Measurements from ENCODE around the gene TMEM8B. TPM values are rescaled to one million over a fixed set of nuclear protein-coding genes. Genes with fewer than 3 reads are reported as not detected.

Gene TMEM8B
- total RNA-seq, 1 donor = 2.0 TPM

- Histone ChIP-seq H3K27me3 (ENCODE audit: insufficient read depth, low read length) (peaks cover 3% of the 10 kb centered on the region), H3K4me3 (ENCODE audit: low read length) (no peak overlapping the region), H3K4me1 (ENCODE audit: insufficient read depth, low read length) (peaks cover 22% of the 10 kb centered on the region), H3K9me3 (ENCODE audit: low read depth, low read length) (no peaks in the 10 kb centered on the region)
Observed at GRCh38 chr9:35826071-35826701, 2.8 kb upstream of the TMEM8B start.

DNA sequence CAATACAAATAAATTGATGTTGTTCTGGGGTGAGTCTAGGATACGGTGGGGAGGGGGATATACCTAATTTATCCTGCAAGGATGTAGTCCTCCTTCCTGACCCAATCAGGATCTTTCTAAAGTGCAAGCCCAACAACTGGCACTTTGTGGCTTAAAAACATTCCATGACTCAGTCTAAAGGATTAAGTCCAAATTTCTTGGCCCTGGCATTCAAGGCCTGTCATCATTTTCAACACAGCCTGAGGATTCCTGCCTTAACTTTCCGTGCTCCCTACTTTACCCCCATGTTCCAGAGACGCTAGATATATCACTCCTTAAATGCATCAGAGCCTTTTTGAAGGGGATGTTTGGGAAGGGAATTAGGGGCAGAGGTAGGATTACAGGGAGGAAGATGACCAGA lies 1.5 kb upstream of the TMEM8B start:
- peaks cover 29% of the 10 kb centered on the region for H3K4me1 ChIP-seq (ENCODE audit: insufficient read depth, low read length)
- H3K27me3 ChIP-seq (ENCODE audit: insufficient read depth, low read length) = peaks cover 3% of the 10 kb centered on the region
- H3K9me3 ChIP-seq (ENCODE audit: low read depth, low read length) = no peaks in the 10 kb centered on the region

DNA sequence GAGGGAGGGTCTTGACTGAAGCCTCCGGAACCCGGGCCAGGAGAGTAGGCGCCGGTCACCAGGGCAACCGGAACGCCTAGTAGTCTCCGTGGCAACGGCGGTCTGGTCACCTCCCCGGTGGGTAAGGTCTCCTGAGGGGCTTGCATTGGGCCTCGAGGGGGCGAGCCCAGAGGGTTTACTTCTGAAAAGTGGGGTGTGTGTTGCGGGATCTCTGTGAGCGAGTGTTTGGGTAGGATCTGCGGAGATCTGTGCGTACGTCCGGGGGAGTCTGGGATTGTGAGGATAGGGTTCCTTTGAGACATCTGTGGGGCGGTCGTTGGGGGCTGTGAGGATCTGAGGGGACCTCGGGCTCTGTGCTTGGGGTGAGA lies 328 bp upstream of the TMEM8B start, which contains the start of gene FAM221B:
FAM221B (minus strand) TSS at position 17 of the 368 bp plus-strand sequence. CDS start 2,571 bp downstream, outside the sequence.
- H3K27me3 ChIP-seq (ENCODE audit: insufficient read depth, low read length) = peaks cover 3% of the 10 kb centered on the region
- H3K4me1 ChIP-seq (ENCODE audit: insufficient read depth, low read length) = peaks cover 42% of the 10 kb centered on the region
- H3K4me3 ChIP-seq (ENCODE audit: low read length) = peak within 1 kb of the TSS; percentile 41
- no peaks in the 10 kb centered on the region for H3K9me3 ChIP-seq (ENCODE audit: low read depth, low read length)

More for the DNA sequence above, 1.5 kb upstream of the TMEM8B start:
- H3K4me3 ChIP-seq (ENCODE audit: low read length) = no peak overlapping the region

- Histone ChIP-seq H3K4me1 (ENCODE audit: insufficient read depth, low read length) (peaks cover 52% of the 10 kb centered on the region), H3K27me3 (ENCODE audit: insufficient read depth, low read length) (peaks cover 3% of the 10 kb centered on the region), H3K9me3 (ENCODE audit: low read depth, low read length) (no peaks in the 10 kb centered on the region), H3K4me3 (ENCODE audit: low read length) (no peak overlapping the region)
Observed at GRCh38 chr9:35829764-35830096, 702 bp downstream of the TMEM8B start.

DNA sequence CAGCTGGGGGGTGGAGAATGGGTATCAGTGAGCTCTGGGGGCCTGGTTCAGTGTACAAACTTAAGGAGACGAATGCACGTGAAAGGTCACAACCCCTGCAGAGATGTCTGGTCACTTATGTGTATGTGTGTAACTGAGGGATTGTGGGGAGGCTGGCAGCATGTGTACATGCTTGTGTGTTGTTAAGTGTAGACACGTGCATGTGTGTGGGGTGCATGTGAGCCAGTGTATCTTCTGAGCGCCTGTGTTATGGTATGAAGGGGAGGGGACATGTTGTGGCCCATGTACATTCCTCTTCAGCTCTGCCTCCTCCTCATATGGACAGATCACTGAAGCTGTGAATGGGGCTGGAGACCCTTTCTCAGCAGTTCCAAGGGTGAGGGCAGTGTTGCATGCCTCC lies 2.0 kb downstream of the TMEM8B start:
- Histone ChIP-seq H3K4me1 (ENCODE audit: insufficient read depth, low read length) (peaks cover 65% of the 10 kb centered on the region), H3K4me3 (ENCODE audit: low read length) (no peak overlapping the region), H3K27me3 (ENCODE audit: insufficient read depth, low read length) (peaks cover 3% of the 10 kb centered on the region), H3K9me3 (ENCODE audit: low read depth, low read length) (no peaks in the 10 kb centered on the region)

DNA sequence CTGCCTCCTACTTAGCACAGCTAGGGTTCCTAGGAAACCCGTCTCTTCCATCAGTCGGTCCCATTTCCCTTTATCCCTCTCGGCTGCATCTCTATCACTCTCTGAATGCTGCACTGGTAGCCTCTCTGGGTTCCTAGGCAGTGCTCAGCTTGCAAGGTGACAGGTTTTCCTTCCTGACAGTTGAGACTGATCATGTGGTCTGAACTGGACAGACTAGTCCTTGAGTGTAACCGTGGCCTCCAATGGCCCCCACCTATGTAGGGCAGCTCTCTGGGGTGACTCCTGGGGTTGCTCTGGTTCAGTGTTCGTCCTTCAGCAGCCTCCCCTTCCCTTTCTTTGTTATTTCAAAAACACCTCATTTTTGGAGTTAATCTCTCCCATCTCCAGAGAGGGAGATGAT lies 3.8 kb downstream of the TMEM8B start:
- Histone ChIP-seq H3K4me1 (ENCODE audit: insufficient read depth, low read length) (peaks cover 66% of the 10 kb centered on the region), H3K4me3 (ENCODE audit: low read length) (no peak overlapping the region)

DNA sequence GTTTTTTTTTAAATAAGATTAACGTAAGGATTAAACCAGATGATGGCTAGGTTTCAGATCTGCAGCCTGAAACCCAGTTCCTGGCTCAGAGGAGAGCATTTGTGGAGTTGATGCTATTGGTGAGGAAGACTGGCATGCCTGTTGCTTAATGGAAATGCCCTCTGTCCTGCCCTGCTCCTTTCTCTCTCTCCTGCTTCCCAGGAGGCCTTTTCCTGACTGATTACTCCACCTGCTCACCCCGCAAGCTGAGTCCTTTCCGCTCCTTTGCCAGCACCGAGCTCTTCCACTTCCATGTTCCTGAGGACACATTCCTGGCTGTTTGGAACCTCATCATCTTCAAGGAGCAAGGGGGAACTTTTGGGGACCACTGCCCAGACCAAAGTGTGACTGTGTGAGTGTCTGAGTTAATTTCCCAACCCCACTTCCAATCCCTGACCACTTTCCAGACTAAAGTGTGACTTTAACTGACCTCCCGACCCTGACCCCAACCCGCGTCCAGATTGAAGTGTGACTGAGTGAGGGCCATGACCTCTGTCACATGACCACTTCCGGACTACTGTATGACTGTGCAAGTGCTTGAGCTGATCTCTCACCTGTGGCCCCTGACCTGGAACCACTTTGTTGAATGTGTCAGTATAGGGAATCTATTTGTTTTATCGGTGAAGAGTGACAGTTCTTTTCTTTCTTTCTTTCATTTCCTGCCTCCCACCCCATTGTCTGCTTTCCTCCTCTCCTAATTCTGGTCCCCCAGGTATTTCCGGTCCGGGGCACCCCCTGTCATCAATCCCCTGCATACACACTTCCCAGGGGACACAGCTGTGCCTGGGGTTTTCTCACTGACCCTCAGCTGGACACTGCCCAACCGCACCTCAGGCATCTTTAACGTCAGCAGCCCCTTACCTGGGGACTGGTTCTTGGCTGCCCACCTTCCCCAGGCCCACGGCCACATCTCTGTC lies 5.5 kb downstream of the TMEM8B start:
- Histone ChIP-seq H3K4me1 (ENCODE audit: insufficient read depth, low read length) (peaks cover 58% of the 10 kb centered on the region), H3K4me3 (ENCODE audit: low read length) (no peak overlapping the region), H3K27me3 (ENCODE audit: insufficient read depth, low read length) (peaks cover 3% of the 10 kb centered on the region), H3K9me3 (ENCODE audit: low read depth, low read length) (no peaks in the 10 kb centered on the region)

More for the DNA sequence above, 3.8 kb downstream of the TMEM8B start:
- no peaks in the 10 kb centered on the region for H3K27me3 ChIP-seq (ENCODE audit: insufficient read depth, low read length)
- no peaks in the 10 kb centered on the region for H3K9me3 ChIP-seq (ENCODE audit: low read depth, low read length)

DNA sequence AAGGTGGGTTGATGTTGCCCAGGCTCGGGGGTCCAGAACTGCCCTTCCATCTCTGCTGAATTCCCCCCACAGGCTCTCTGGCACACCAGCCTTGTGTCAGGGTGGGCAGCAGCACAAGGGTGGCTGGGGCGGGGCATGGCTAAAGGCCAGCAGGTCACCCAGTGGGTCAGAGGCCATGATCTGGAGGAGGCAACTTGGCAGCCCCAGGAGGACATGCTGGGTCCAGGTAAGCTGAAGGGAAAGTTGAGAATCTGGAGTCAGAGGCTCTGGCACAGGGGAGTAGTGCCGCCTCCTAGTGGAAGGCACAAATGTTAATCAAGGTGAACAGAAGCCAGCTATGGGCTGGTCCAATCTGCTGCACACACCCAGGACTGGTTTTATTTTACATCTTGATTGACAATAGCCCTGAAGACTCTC lies 6.2 kb downstream of the TMEM8B start:
- H3K27me3 ChIP-seq (ENCODE audit: insufficient read depth, low read length) = peaks cover 3% of the 10 kb centered on the region
- H3K4me3 ChIP-seq (ENCODE audit: low read length) = no peak overlapping the region
- H3K4me1 ChIP-seq (ENCODE audit: insufficient read depth, low read length) = peaks cover 58% of the 10 kb centered on the region
- no peaks in the 10 kb centered on the region for H3K9me3 ChIP-seq (ENCODE audit: low read depth, low read length)

DNA sequence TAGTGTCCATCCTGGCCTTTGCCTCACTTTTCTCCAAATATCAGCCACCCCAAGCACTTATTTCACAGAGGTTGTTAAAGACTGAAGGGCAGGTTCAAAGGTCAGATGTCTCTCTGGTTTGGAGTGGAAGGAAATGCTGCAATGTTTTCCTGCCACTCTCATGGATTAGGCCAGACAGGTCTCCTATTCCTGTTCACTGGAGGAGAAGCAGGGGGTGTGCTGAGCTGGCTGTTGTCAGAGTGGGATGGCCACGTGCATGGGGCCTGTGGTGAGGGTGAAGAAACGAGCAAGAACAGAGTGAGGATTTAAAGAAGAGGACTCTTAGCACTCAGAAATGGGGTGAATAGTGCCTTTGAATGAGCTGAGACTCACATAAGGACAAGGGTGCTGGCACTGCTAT lies 6.7 kb downstream of the TMEM8B start:
- Histone ChIP-seq H3K27me3 (ENCODE audit: insufficient read depth, low read length) (peaks cover 3% of the 10 kb centered on the region), H3K9me3 (ENCODE audit: low read depth, low read length) (no peaks in the 10 kb centered on the region), H3K4me1 (ENCODE audit: insufficient read depth, low read length) (peaks cover 59% of the 10 kb centered on the region), H3K4me3 (ENCODE audit: low read length) (no peak overlapping the region)

DNA sequence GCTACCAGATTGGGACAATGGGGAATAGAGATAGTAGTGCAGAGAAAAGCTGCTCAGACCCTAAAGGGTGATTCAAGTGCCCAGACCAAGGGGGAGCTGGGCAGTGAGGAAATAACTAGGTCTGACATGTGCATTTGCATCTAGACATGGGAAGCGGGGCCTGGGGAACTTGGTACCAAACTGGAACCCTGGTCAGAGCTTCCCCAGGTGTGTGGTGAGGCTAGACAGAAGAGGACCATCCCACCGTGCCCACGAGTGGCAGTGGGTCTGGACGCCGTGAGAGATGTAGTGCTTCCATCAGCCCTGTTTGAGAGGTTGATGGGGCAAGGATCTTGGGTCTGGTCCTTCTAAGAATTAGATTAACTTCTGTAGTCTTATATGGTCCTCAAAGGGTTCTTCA lies 7.6 kb downstream of the TMEM8B start:
- Histone ChIP-seq H3K4me3 (ENCODE audit: low read length) (no peak overlapping the region), H3K9me3 (ENCODE audit: low read depth, low read length) (no peaks in the 10 kb centered on the region), H3K27me3 (ENCODE audit: insufficient read depth, low read length) (peaks cover 3% of the 10 kb centered on the region), H3K4me1 (ENCODE audit: insufficient read depth, low read length) (peaks cover 52% of the 10 kb centered on the region)

DNA sequence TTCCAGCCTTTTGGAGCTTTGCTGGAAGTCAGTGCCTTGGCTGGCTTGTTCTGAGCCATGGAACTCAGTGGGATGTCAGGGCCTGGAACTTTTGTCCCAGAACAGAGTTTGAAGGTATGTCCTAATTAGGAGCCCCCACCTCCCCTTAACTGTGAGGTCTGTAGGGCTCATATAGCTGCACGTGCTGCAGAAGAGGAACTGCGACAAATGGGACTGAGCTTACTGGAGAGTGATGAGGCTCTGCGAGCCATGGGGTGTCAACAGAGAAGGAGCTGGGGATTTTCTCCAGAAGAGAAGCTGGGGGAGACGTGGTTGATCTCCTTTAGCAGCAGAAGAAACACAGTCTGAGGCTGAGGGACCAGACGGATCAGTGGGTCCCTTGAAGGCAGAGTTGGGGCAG lies 10.9 kb downstream of the TMEM8B start:
- peaks cover 3% of the 10 kb centered on the region for H3K27me3 ChIP-seq (ENCODE audit: insufficient read depth, low read length)
- no peaks in the 10 kb centered on the region for H3K9me3 ChIP-seq (ENCODE audit: low read depth, low read length)
- peaks cover 58% of the 10 kb centered on the region for H3K4me1 ChIP-seq (ENCODE audit: insufficient read depth, low read length)
- no peak overlapping the region for H3K4me3 ChIP-seq (ENCODE audit: low read length)

DNA sequence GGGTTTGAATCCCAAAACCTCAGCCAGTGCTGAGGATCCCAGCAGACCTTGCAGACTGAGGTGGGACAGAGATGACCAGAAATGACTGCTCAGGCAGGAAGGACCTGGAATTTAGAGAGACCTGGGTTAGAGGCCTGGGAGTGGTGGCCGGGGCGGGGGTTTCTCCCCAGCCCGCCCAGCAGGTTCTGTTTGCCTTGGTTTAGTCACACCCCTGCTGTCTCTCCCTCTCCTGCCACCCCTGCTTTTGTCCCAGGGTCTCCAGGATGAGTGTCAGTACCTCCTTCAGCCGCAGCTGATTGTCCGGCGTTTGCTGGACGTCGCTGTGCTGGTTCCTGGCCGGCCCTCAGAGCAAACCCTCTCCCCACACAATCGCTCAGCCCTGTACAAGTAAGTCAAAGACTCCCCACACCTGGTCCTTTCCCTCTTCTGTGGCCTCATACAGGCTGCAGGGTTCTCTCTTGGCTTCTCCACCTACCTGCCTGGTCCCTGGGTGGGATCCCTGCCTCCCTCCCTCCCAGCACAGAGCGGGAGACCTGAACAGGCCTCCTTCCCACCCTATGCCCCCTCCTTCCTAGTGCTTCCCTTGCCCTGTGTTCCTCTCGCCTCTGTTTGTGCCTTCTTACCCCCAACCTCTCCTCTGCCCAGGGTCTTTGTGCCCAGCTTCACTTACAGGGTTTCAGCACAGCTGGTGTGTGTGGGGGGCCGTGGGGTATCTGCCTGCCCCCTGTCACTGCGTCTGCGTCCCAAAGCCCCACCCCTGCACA lies 12.0 kb downstream of the TMEM8B start:
- Histone ChIP-seq H3K4me3 (ENCODE audit: low read length) (no peak overlapping the region), H3K9me3 (ENCODE audit: low read depth, low read length) (no peaks in the 10 kb centered on the region), H3K4me1 (ENCODE audit: insufficient read depth, low read length) (peaks cover 58% of the 10 kb centered on the region), H3K27me3 (ENCODE audit: insufficient read depth, low read length) (peaks cover 3% of the 10 kb centered on the region)

- Histone ChIP-seq H3K4me3 (ENCODE audit: low read length) (no peak overlapping the region), H3K4me1 (ENCODE audit: insufficient read depth, low read length) (peaks cover 62% of the 10 kb centered on the region), H3K9me3 (ENCODE audit: low read depth, low read length) (no peaks in the 10 kb centered on the region)
Observed at GRCh38 chr9:35841645-35841900, 12.5 kb downstream of the TMEM8B start.

GRCh38 chr9:35842020-35842745 lies 13.2 kb downstream of the TMEM8B start:
- H3K4me1 ChIP-seq (ENCODE audit: insufficient read depth, low read length) = peaks cover 68% of the 10 kb centered on the region
- H3K27me3 ChIP-seq (ENCODE audit: insufficient read depth, low read length) = peaks cover 7% of the 10 kb centered on the region
- no peak overlapping the region for H3K4me3 ChIP-seq (ENCODE audit: low read length)
- H3K9me3 ChIP-seq (ENCODE audit: low read depth, low read length) = no peaks in the 10 kb centered on the region

More at GRCh38 chr9:35841645-35841900, 12.5 kb downstream of the TMEM8B start:
- peaks cover 3% of the 10 kb centered on the region for H3K27me3 ChIP-seq (ENCODE audit: insufficient read depth, low read length)
